ENCODE measurements around the gene C3orf70.

Gene C3orf70

DNA sequence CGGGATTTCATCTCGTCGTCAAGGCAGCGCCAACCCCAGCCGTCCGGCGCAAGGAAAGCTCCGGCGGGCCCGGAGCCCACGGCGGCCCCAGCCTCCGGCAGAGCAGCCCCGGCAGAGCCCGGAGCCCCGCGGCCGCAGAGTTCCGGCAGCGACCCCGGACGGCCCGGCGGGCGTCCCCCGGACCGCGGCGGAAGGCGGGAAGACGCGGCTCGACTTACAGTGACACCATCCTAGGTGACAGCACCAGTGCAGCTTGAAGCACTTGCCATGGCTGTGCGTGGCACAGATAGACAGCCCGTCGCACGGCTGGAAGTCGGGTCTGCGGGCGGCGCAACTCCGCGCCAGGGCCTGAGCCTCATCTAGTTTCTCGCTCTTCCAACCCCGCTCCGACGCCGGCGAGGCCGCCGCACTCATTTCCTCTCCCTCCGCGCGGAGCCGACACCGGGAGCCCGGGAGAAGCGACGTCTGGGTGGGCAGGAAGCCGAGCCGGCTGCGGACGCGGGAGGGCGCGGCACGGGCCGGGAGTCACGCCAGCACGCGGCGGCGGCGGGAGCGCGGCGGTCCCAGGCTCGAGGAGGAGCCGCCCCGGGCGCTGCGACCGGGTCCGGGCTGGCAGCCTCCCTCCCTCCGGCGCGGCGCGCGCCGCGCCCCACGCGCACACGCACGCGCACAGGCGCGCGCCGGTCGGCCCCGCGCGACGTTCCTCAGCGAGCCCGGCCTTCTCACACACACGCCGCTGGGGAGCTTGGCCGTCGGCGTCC is at the start of gene C3orf70:
TSS of gene C3orf70 (minus strand) at position 651 of the 761 bp plus-strand sequence. CDS start at position 414, 237 bp downstream.
- no peaks in the 10 kb centered on the region for H3K4me1 Mint-ChIP-seq
- ATAC-seq (peak; percentile 85), DNase-seq (peak; percentile 31 to 37)
- H3K27me3 Mint-ChIP-seq = peaks cover 35% of the 10 kb centered on the region
- H3K27ac Mint-ChIP-seq = no peak within 1 kb of the TSS
- H3K4me3 Mint-ChIP-seq = peak within 1 kb of the TSS; percentile 84 to 94
- no peaks in the 10 kb centered on the region for H3K9me3 Mint-ChIP-seq

- DNase-seq = no peak
- Mint-ChIP-seq H3K4me1 (no peaks in the 10 kb centered on the region), H3K27ac (peak overlapping the region in 1 of 2 donors; percentile 20), H3K27me3 (no peaks in the 10 kb centered on the region), H3K4me3 (no peak overlapping the region), H3K9me3 (peaks cover 0 to 8% of the 10 kb centered on the region in 2 donors)
- ATAC-seq = no peak
These were observed 47.8 kb upstream of the C3orf70 start for GRCh38 chr3:185200639-185201038.

DNA sequence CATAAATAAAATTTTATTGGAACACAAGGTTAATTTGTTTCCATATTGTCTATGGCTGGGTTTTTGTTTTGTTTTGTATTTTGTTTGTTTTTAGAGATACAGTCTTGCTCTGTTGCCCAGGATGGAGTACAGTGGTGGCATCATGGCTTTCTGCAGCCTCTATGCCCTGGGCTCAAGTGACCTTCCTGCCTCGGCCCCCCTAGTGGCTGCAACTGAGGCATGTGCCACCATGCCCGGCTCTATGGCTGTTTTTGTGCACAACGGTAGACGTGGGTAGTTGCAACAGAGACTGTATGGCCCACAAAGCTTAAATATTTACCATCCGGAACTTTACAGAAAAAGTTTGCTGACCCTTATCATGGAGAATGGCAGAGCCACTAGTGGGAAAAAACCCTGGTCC is 46.8 kb upstream of the C3orf70 start:
- no peaks in the 10 kb centered on the region for H3K27me3 Mint-ChIP-seq
- no peak for ATAC-seq
- no peak overlapping the region for H3K27ac Mint-ChIP-seq
- H3K4me3 Mint-ChIP-seq = no peak overlapping the region
- DNase-seq = no peak
- no peaks in the 10 kb centered on the region for H3K4me1 Mint-ChIP-seq
- H3K9me3 Mint-ChIP-seq = peaks cover 0 to 8% of the 10 kb centered on the region in 2 donors

DNA sequence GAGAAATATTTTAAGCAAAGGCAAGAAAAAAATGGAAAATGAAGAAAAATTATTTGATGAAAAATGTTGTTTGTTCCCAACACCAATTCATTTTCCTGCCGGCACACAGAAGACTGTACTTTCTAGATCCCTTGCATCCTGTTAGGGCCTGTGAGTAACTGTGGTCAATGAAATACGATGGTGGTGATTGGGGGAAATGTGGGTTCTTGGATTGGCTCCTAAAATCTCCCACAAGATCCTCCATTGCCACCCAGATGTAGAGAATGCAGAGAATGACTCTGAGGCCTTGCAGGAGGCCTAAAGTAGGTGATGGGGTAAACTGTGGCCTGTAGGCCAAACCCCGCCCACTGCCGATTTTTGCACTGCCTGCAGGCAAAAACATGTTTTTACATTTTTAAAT is 46.3 kb upstream of the C3orf70 start:
- H3K27ac Mint-ChIP-seq = no peak overlapping the region
- no peaks in the 10 kb centered on the region for H3K27me3 Mint-ChIP-seq
- no peak for ATAC-seq
- H3K4me1 Mint-ChIP-seq = no peaks in the 10 kb centered on the region
- no peak overlapping the region for H3K4me3 Mint-ChIP-seq
- no peak for DNase-seq
- H3K9me3 Mint-ChIP-seq = peaks cover 0 to 8% of the 10 kb centered on the region in 2 donors

- ATAC-seq (no peak), DNase-seq (no peak)
- H3K4me3 Mint-ChIP-seq = no peak overlapping the region
- H3K27me3 Mint-ChIP-seq = no peaks in the 10 kb centered on the region
- H3K27ac Mint-ChIP-seq = no peak overlapping the region
- H3K9me3 Mint-ChIP-seq = peaks cover 0 to 8% of the 10 kb centered on the region in 2 donors
- no peaks in the 10 kb centered on the region for H3K4me1 Mint-ChIP-seq
These were observed 44.2 kb upstream of the C3orf70 start for GRCh38 chr3:185197068-185197467.

- Mint-ChIP-seq H3K4me3 (no peak overlapping the region), H3K27me3 (no peaks in the 10 kb centered on the region), H3K9me3 (peaks cover 0 to 8% of the 10 kb centered on the region in 2 donors), H3K4me1 (no peaks in the 10 kb centered on the region), H3K27ac (no peak overlapping the region)
- DNase-seq = no peak
- no peak for ATAC-seq
These were observed 42.8 kb upstream of the C3orf70 start for GRCh38 chr3:185195652-185196051.

DNA sequence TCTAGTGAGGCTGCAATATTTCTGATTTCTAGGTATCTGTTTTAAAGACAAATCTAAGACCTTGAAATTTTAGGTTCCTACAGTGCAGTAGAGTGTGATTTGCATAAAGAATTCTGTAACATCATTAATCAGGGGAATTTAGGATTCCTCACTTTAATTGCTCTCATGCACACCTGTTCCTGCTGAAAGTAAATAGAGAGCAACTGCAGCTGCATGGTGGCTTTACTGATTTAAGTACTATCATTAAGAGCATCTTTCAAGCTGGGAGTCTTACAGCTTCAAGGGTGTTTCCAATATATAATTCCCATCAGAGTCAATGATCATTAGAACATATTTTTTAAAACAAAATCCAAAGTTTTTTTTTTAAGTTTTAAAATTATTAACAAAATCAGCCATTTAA is 36.0 kb upstream of the C3orf70 start:
- peaks cover 7% of the 10 kb centered on the region for H3K27me3 Mint-ChIP-seq
- H3K4me3 Mint-ChIP-seq = no peak overlapping the region
- H3K4me1 Mint-ChIP-seq = no peaks in the 10 kb centered on the region
- H3K9me3 Mint-ChIP-seq = no peaks in the 10 kb centered on the region
- no peak overlapping the region for H3K27ac Mint-ChIP-seq
- ATAC-seq (no peak), DNase-seq (no peak)

DNA sequence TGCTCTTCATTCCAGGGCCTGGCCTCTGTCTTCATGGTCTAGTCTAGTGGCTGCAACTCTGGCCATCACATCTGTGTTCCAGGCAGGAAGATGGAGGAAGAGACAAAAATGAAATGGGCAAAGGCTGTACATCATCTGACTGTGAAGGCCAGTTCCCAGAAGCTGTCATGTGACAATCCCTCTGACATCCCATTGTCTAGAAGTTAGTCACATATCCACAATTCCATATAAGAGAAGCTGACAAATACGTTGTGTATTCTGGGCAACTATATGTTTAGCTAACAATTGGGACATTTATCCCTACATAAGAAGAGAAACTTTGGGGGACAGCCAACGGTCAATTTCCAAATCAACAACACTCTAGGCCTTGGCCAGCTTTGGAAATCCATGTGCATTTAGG is 34.5 kb upstream of the C3orf70 start:
- DNase-seq (no peak), ATAC-seq (no peak)
- H3K27ac Mint-ChIP-seq = peak overlapping the region in 1 of 2 donors; percentile 61
- H3K27me3 Mint-ChIP-seq = peaks cover 7% of the 10 kb centered on the region
- no peak overlapping the region for H3K4me3 Mint-ChIP-seq
- no peaks in the 10 kb centered on the region for H3K9me3 Mint-ChIP-seq
- no peaks in the 10 kb centered on the region for H3K4me1 Mint-ChIP-seq

- peak; percentile 24 to 26 for DNase-seq
- Mint-ChIP-seq H3K4me3 (no peak overlapping the region), H3K27me3 (peaks cover 6% of the 10 kb centered on the region), H3K9me3 (no peaks in the 10 kb centered on the region), H3K27ac (no peak overlapping the region), H3K4me1 (no peaks in the 10 kb centered on the region)
- no peak for ATAC-seq
These were observed 24.0 kb upstream of the C3orf70 start for GRCh38 chr3:185176750-185177359.

DNA sequence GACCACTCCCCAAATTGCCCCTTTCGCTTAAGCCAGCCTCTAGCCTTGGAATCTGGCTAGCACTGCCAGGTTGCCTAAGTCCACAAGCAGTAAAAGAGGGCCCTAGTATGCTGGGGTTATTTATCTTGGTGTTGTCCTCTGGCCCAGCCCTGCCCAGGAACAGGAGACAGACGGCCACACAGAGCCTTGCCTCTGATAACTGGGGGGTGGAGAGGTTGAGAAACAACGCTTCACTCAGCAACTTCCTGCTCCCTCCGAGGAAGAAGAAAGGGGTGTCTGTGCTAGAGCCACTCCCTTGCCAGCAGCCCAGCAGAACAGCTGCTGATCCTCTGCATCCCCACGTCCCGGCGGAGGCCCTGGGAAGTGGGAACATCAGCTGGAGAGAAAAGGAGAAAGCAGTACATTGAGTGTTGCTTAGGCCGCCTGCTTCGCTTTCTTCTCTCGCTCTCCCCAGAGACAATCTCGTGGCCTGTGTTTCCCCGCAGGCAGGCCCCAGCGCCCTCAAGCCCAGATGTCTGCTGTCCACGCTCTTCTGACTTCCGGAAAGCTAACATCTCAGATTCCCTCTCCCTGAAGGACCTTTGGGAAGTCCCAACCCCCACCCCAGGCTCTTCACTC is 22.6 kb upstream of the C3orf70 start:
- H3K27me3 Mint-ChIP-seq = peaks cover 6% of the 10 kb centered on the region
- no peaks in the 10 kb centered on the region for H3K9me3 Mint-ChIP-seq
- DNase-seq = no peak
- no peak overlapping the region for H3K4me3 Mint-ChIP-seq
- no peak for ATAC-seq
- no peak overlapping the region for H3K27ac Mint-ChIP-seq
- no peaks in the 10 kb centered on the region for H3K4me1 Mint-ChIP-seq

- H3K27me3 Mint-ChIP-seq = peaks cover 6% of the 10 kb centered on the region
- no peaks in the 10 kb centered on the region for H3K4me1 Mint-ChIP-seq
- DNase-seq (no peak), ATAC-seq (no peak)
- no peak overlapping the region for H3K4me3 Mint-ChIP-seq
- no peak overlapping the region for H3K27ac Mint-ChIP-seq
- no peaks in the 10 kb centered on the region for H3K9me3 Mint-ChIP-seq
These were observed 19.5 kb upstream of the C3orf70 start for GRCh38 chr3:185172086-185173049.

- ATAC-seq = no peak
- Mint-ChIP-seq H3K27me3 (peaks cover 20% of the 10 kb centered on the region), H3K9me3 (no peaks in the 10 kb centered on the region)
These were observed 11.8 kb upstream of the C3orf70 start for GRCh38 chr3:185164428-185165217.

DNA sequence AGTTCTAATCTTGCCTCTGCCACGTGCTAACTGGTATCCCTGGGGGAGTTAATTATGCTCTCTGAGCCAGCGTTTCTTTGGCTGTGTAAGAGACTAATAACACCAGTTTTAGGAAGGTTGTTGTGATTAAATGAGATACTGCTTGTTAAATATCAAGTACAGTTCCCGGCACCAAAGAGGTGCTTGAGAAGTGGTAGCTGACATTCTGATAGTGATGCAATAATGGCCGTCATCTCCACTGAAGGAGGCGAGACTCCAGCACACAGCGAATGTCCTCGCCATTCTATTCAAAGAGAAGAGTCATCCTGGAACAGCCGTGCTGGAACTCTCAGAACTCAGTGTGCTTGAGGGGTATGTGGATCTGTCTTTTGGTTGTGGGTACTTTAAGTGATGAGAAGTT is 9.8 kb upstream of the C3orf70 start:
- H3K27ac Mint-ChIP-seq = no peak overlapping the region
- no peaks in the 10 kb centered on the region for H3K9me3 Mint-ChIP-seq
- no peak for ATAC-seq
- H3K27me3 Mint-ChIP-seq = peaks cover 32% of the 10 kb centered on the region
- DNase-seq = no peak
- no peaks in the 10 kb centered on the region for H3K4me1 Mint-ChIP-seq
- no peak overlapping the region for H3K4me3 Mint-ChIP-seq

More at GRCh38 chr3:185164428-185165217, 11.8 kb upstream of the C3orf70 start:
- no peak overlapping the region for H3K4me3 Mint-ChIP-seq
- no peak for DNase-seq
- H3K27ac Mint-ChIP-seq = peak overlapping the region in 1 of 2 donors; percentile 62
- no peaks in the 10 kb centered on the region for H3K4me1 Mint-ChIP-seq

DNA sequence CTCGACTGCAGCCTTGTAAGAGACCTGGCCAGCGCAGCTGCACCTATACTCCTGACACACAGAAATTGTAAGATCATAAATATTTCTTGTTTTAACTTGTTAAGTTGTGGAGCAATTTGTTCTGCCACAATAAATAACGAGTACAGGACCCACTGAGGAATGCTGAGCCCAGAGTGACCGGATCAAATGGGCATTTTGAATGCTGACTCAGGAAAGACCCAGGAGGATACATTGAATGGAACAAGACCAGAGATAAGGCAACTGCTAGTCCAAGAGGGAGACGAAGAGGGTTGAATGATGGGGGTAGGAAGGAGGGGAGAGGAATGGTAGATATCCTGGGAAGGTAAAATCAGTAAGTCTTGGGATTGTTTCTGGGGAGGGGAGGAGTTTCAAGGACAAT is 8.9 kb upstream of the C3orf70 start:
- H3K9me3 Mint-ChIP-seq = no peaks in the 10 kb centered on the region
- peaks cover 37% of the 10 kb centered on the region for H3K27me3 Mint-ChIP-seq
- DNase-seq (no peak), ATAC-seq (no peak)
- H3K4me3 Mint-ChIP-seq = no peak overlapping the region
- no peak overlapping the region for H3K27ac Mint-ChIP-seq
- H3K4me1 Mint-ChIP-seq = no peaks in the 10 kb centered on the region

- H3K9me3 Mint-ChIP-seq = no peaks in the 10 kb centered on the region
- peaks cover 37% of the 10 kb centered on the region for H3K27me3 Mint-ChIP-seq
- DNase-seq (no peak), ATAC-seq (no peak)
- no peak overlapping the region for H3K4me3 Mint-ChIP-seq
- no peaks in the 10 kb centered on the region for H3K4me1 Mint-ChIP-seq
- H3K27ac Mint-ChIP-seq = no peak overlapping the region
These were observed 4.5 kb upstream of the C3orf70 start for GRCh38 chr3:185157347-185157746.
